HL-60 (cell line): ENCODE measurements around the gene GALNT13.

Experiments
- DNase-seq, 2 experiments: peaks; one replicate each; pipeline ENCODE4 v3.0.0-alpha.2; 2010 to 2020; ENCODE audit warnings: low read depth in 1 of 2, low spot score in 1 of 2
- H3K27ac ChIP-seq: fragments of 250-450 bp; sonication (Bioruptor Pico); replicated peaks from 2 replicates; pipeline ENCODE4 v1.5.1; 2020; ENCODE audit warnings: mild to moderate bottlenecking, moderate library complexity
- H3K27me3 ChIP-seq: fragments of 250-450 bp; sonication (Bioruptor Pico); 2 replicates; pipeline ENCODE4 v1.5.1; 2021; ENCODE audit warnings: mild to moderate bottlenecking, moderate library complexity; ENCODE audit not compliant: insufficient read depth, poor library complexity, severe bottlenecking
- H3K4me3 ChIP-seq: replicated peaks from 2 replicates; pipeline ENCODE4 v1.5.1; 2011; ENCODE audit warnings: mild to moderate bottlenecking, control low read depth, low read length; ENCODE audit not compliant: insufficient read depth
- CTCF ChIP-seq: IDR thresholded peaks from one replicate; pipeline ENCODE4 v1.5.1; 2011; ENCODE audit warnings: low read length, control low read depth, inconsistent platforms; ENCODE audit not compliant: insufficient read depth
- GABPA ChIP-seq: IDR thresholded peaks from 2 replicates; pipeline ENCODE4 v1.6.1; 2012; ENCODE audit warnings: low read depth
- POLR2AphosphoS5 ChIP-seq: IDR thresholded peaks from 2 replicates; pipeline ENCODE4 v1.6.1; 2012; ENCODE audit warnings: low read depth
- REST ChIP-seq: IDR thresholded peaks from 2 replicates; pipeline ENCODE4 v1.6.1; 2012; ENCODE audit warnings: low read depth; ENCODE audit not compliant: insufficient replicate concordance
- SPI1 ChIP-seq: IDR thresholded peaks from 2 replicates; pipeline ENCODE4 v1.6.1; 2012; ENCODE audit warnings: low read depth, mild to moderate bottlenecking, borderline replicate concordance

Gene GALNT13

GRCh38 chr2:154187948-154188347, 316.2 kb downstream of the GALNT13 start:
- no peak for TF ChIP-seq POLR2AphosphoS5
- TF ChIP-seq GABPA, result no peak
- TF ChIP-seq REST, result no peak
- no peak for TF ChIP-seq SPI1
- TF ChIP-seq CTCF, result no peak
- DNase-seq, result no peak
- no peak overlapping the region for H3K27ac ChIP-seq

GRCh38 chr2:154189953-154190352, 318.2 kb downstream of the GALNT13 start:
- Histone ChIP-seq H3K27me3 (no peaks in the 10 kb centered on the region), H3K4me3 (no peak overlapping the region), H3K27ac (no peak overlapping the region)
- no peak for TF ChIP-seq SPI1
- no peak for TF ChIP-seq REST
- TF ChIP-seq POLR2AphosphoS5, result no peak
- no peak for TF ChIP-seq GABPA
- TF ChIP-seq CTCF, result no peak
- DNase-seq, result no peak

More at GRCh38 chr2:154187948-154188347, 316.2 kb downstream of the GALNT13 start:
- H3K27me3 ChIP-seq, result no peaks in the 10 kb centered on the region
- H3K4me3 ChIP-seq, result no peak overlapping the region

DNA sequence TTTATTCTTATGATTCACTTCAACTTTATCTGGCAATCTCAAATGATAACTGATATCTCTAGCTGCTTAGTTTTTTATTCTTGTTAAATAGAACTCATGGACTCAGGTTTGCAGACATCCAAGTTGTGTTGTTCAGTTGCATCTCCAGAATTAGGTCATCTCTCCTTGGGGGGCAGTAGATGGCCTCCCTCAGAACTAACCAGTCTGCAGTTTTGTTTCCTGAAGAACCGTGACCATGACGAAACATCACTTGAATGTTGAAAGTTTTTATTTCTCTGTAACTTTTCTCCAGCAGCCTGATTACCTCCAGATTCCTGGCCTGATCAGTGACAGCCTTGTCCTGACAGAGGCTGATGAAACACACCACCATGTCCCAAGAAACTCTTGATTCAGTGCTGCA, 321.5 kb downstream of the GALNT13 start:
- no peak overlapping the region for H3K27ac ChIP-seq
- DNase-seq, result no peak
- TF ChIP-seq GABPA, result no peak
- no peak for TF ChIP-seq SPI1
- no peak for TF ChIP-seq REST
- TF ChIP-seq POLR2AphosphoS5, result no peak
- TF ChIP-seq CTCF, result no peak
- H3K27me3 ChIP-seq, result no peaks in the 10 kb centered on the region
- no peak overlapping the region for H3K4me3 ChIP-seq
